DMS 273 (cell line): ENCODE measurements around the gene TMEM131.
A peak's percentile ranks its signal among the peaks of the same experiment; 100 is the strongest.
"Not testable (repeated sequence)": the region's sequence is repeated elsewhere in the genome, so short reads cannot be mapped to it uniquely, and the experiment has no call there.

Source experiments
- DNase-seq: peaks from one replicate; lab custom pipeline; 2025; ENCODE audit not compliant: unreplicated experiment; lab: John Stamatoyannopoulos, UW

The TMEM131 gene

GRCh38 chr2:97914691-97915213 lies 81.0 kb downstream of the TMEM131 start:
- peak; percentile 13 for DNase-seq

- no peak for DNase-seq
Measured at GRCh38 chr2:97913846-97914245, 81.9 kb downstream of the TMEM131 start.

GRCh38 chr2:97911922-97912575 lies 83.7 kb downstream of the TMEM131 start:
- no peak for DNase-seq

GRCh38 chr2:97911206-97911921 lies 84.4 kb downstream of the TMEM131 start:
- no peak for DNase-seq

GRCh38 chr2:97910403-97911205 lies 85.1 kb downstream of the TMEM131 start:
- no peak for DNase-seq

GRCh38 chr2:97908208-97908676 lies 87.5 kb downstream of the TMEM131 start:
- no peak for DNase-seq

GRCh38 chr2:97907369-97908100 lies 88.2 kb downstream of the TMEM131 start:
- no peak for DNase-seq

- DNase-seq = peak; percentile 68
Measured at GRCh38 chr2:97906307-97906706, 89.4 kb downstream of the TMEM131 start.

GRCh38 chr2:97905294-97905693 lies 90.5 kb downstream of the TMEM131 start:
- DNase-seq = no peak

- DNase-seq = no peak
Measured at GRCh38 chr2:97901862-97902261, 93.9 kb downstream of the TMEM131 start.

- no peak for DNase-seq
Measured at GRCh38 chr2:97900806-97901205, 94.9 kb downstream of the TMEM131 start.

- not testable (repeated sequence) for DNase-seq
Measured at GRCh38 chr2:97893042-97893441, 102.7 kb downstream of the TMEM131 start.

- DNase-seq = no peak
Measured at GRCh38 chr2:97891611-97892010, 104.1 kb downstream of the TMEM131 start.

- no peak for DNase-seq
Measured at GRCh38 chr2:97889156-97889555, 106.6 kb downstream of the TMEM131 start.

GRCh38 chr2:97885841-97886240 lies 109.9 kb downstream of the TMEM131 start:
- no peak for DNase-seq

- no peak for DNase-seq
Measured at GRCh38 chr2:97880334-97880733, 115.4 kb downstream of the TMEM131 start.

- no peak for DNase-seq
Measured at GRCh38 chr2:97878865-97879264, 116.9 kb downstream of the TMEM131 start.

GRCh38 chr2:97878317-97878716 lies 117.4 kb downstream of the TMEM131 start:
- DNase-seq = not testable (repeated sequence)

- no peak for DNase-seq
Measured at GRCh38 chr2:97871096-97871780, 124.5 kb downstream of the TMEM131 start.

- no peak for DNase-seq
Measured at GRCh38 chr2:97870396-97870843, 125.3 kb downstream of the TMEM131 start.
